Ishikawa (cell line): ENCODE data around the gene RPA1.

ENCODE experiments used
- EGR1 ChIP-seq: IDR thresholded peaks from 2 replicates; pipeline ENCODE4 v1.6.1; 2012
- REST ChIP-seq: IDR thresholded peaks from 2 replicates; pipeline ENCODE4 v1.6.1; 2012; ENCODE audit warnings: low read depth, mild to moderate bottlenecking

GRCh38 chr17:1918346-1919162, 88.7 kb downstream of the RPA1 start:
- no peak for TF ChIP-seq REST
- no peak for TF ChIP-seq EGR1
